Trophoblast cell (in vitro differentiated cells and primary cell): ENCODE results near the gene LEAP2.
"Not testable (repeated sequence)": the region's sequence is repeated elsewhere in the genome, so short reads cannot be mapped to it uniquely, and the experiment has no call there.

Source experiments
- DNase-seq, 2 donors: peaks; one replicate each; pipeline ENCODE4 v3.0.0-alpha.2; 2016
- H2AFZ ChIP-seq: 2 replicates; pipeline ENCODE4 v1.6.1; 2013; ENCODE audit warnings: low read length, moderate library complexity, mild to moderate bottlenecking; ENCODE audit not compliant: insufficient read depth, poor library complexity
- H2AK5ac ChIP-seq: 2 replicates; pipeline ENCODE4 v1.6.1; 2013; ENCODE audit warnings: mild to moderate bottlenecking, low read length
- H2BK120ac ChIP-seq: 2 replicates; pipeline ENCODE4 v1.6.1; 2013; ENCODE audit warnings: low read length, mild to moderate bottlenecking, moderate library complexity; ENCODE audit not compliant: insufficient read depth, poor library complexity
- H2BK12ac ChIP-seq: 2 replicates; pipeline ENCODE4 v1.6.1; 2013; ENCODE audit warnings: mild to moderate bottlenecking, low read length, moderate library complexity
- H2BK5ac ChIP-seq: 2 replicates; pipeline ENCODE4 v1.6.1; 2013; ENCODE audit warnings: low read length, low read depth, moderate library complexity, mild to moderate bottlenecking; ENCODE audit not compliant: poor library complexity
- H3K14ac ChIP-seq: 2 replicates; pipeline ENCODE4 v1.6.1; 2013; ENCODE audit warnings: mild to moderate bottlenecking, low read length
- H3K18ac ChIP-seq: 2 replicates; pipeline ENCODE4 v1.6.1; 2013; ENCODE audit warnings: mild to moderate bottlenecking, low read length
- H3K23ac ChIP-seq: 2 replicates; pipeline ENCODE4 v1.6.1; 2013; ENCODE audit warnings: low read length
- H3K27ac ChIP-seq: 2 replicates; pipeline ENCODE4 v1.5.1; 2013; ENCODE audit warnings: low read depth, mild to moderate bottlenecking, inconsistent platforms, low read length, moderate library complexity
- H3K27me3 ChIP-seq: 2 replicates; pipeline ENCODE4 v1.6.1; 2013; ENCODE audit warnings: inconsistent platforms, mild to moderate bottlenecking, low read length, moderate library complexity; ENCODE audit not compliant: insufficient read depth
- H3K36me3 ChIP-seq, 2 experiments: 1 replicate in 1 of 2; 2 replicates in 1 of 2; pipeline ENCODE4 v1.6.1; 2013; ENCODE audit warnings: low read length in 2 of 2, mild to moderate bottlenecking in 2 of 2, moderate library complexity in 1 of 2; ENCODE audit not compliant: insufficient read depth in 2 of 2, control insufficient read depth in 1 of 2
- H3K4ac ChIP-seq: 2 replicates; pipeline ENCODE4 v1.6.1; 2013; ENCODE audit warnings: low read depth, mild to moderate bottlenecking, low read length, moderate library complexity
- H3K4me1 ChIP-seq, 2 experiments: 1 replicate in 1 of 2; 2 replicates in 1 of 2; pipeline ENCODE4 v1.6.1; 2013; ENCODE audit warnings: low read length in 2 of 2, mild to moderate bottlenecking in 2 of 2, moderate library complexity in 1 of 2; ENCODE audit not compliant: insufficient read depth in 2 of 2, control insufficient read depth in 1 of 2
- H3K4me2 ChIP-seq: 2 replicates; pipeline ENCODE4 v1.6.1; 2013; ENCODE audit warnings: inconsistent platforms, mild to moderate bottlenecking, low read length, moderate library complexity
- H3K4me3 ChIP-seq: 2 replicates; pipeline ENCODE4 v1.5.1; 2013; ENCODE audit warnings: mild to moderate bottlenecking, low read depth, low read length, inconsistent platforms
- H3K79me1 ChIP-seq: one replicate; pipeline ENCODE4 v1.6.1; 2013; ENCODE audit warnings: low read length
- H3K79me2 ChIP-seq: 2 replicates; pipeline ENCODE4 v1.6.1; 2013; ENCODE audit warnings: low read length, mild to moderate bottlenecking; ENCODE audit not compliant: control insufficient read depth, insufficient read depth, poor library complexity
- H3K9ac ChIP-seq: 2 replicates; pipeline ENCODE4 v1.6.1; 2013; ENCODE audit warnings: mild to moderate bottlenecking, low read length
- H3K9me3 ChIP-seq: 2 replicates; pipeline ENCODE4 v1.6.1; 2013; ENCODE audit warnings: low read depth, mild to moderate bottlenecking, control low read depth, inconsistent platforms, low read length; ENCODE audit not compliant: insufficient read depth
- H4K12ac ChIP-seq: 2 replicates; pipeline ENCODE4 v1.6.1; 2013; ENCODE audit warnings: low read depth, mild to moderate bottlenecking, low read length, moderate library complexity
- H4K8ac ChIP-seq: 2 replicates; pipeline ENCODE4 v1.6.1; 2013; ENCODE audit warnings: low read depth, mild to moderate bottlenecking, low read length, moderate library complexity
- H4K91ac ChIP-seq: one replicate; pipeline ENCODE4 v1.6.1; 2013; ENCODE audit warnings: low read depth, mild to moderate bottlenecking, low read length, moderate library complexity
- WGBS: extraction: QIAGEN DNeasy Blood & Tissue Kit; methylation state at CpG from one replicate; pipeline ENCODE4 v1.1.7; 2013; ENCODE audit warnings: missing lambda C conversion rate; ENCODE audit not compliant: insufficient read length, insufficient coverage; ENCODE audit errors: extremely low coverage; 5-methylcytosine and 5-hydroxymethylcytosine counted together

The LEAP2 gene

DNA sequence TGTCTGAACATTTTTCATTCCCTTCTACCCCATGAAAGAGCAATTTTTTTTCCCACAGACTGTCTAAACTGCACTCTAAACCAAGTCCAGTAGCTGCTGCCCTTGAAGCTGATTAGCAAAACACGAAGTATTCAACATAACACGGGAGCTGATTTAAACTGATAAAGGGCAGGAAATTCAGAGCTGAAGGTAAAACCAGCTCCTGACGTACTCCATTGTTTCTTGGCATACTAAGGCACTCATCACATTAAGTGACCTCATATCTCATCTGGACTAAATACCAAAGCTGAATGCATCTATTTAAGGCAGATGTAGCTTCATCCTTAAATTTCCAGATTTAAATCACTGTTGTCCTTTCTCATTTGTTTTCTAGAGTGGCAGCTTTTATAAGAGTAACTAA is 19.2 kb upstream of the LEAP2 start:
- DNase-seq: peak; percentile 13 to 68
- Histone ChIP-seq H3K27ac (no peak overlapping the region), H3K79me1 (no peaks in the 10 kb centered on the region), H2BK12ac (no peak overlapping the region), H3K9me3 (no peaks in the 10 kb centered on the region), H2BK120ac (no peak overlapping the region), H3K18ac (no peak overlapping the region), H3K27me3 (no peaks in the 10 kb centered on the region), H3K23ac (no peak overlapping the region), H2BK5ac (no peak overlapping the region), H4K12ac (no peak overlapping the region), H3K4me2 (no peak overlapping the region), H3K4ac (no peak overlapping the region), H4K91ac (no peak overlapping the region), H3K4me3 (no peak overlapping the region), H3K36me3 (no peaks in the 10 kb centered on the region), H2AFZ (no peak overlapping the region), H3K9ac (no peak overlapping the region), H3K79me2 (no peaks in the 10 kb centered on the region), H3K4me1 (no peaks in the 10 kb centered on the region), H4K8ac (no peak overlapping the region), H3K14ac (no peak overlapping the region), H2AK5ac (no peak overlapping the region)
- no CpG with 5 or more reads among the region's 3 CpGs for WGBS

DNA sequence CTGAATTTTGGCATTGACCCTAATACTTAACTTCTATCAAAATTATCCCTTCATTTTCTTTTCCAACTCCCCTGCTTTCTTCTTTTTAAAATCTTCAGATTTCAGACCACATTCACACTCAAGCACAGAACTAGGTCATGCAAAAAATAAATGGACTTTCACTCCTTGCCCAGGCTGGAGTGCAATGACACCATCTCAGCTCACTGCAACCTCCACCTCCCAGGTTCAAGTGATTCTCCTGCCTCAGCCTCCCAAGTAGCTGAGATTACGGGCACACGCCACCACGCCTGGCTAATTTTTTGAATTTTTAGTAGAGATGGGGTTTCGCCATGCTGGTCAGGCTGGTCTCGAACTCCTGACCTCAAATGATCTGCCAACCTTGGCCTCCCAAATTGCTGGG is 18.5 kb upstream of the LEAP2 start:
- not testable (repeated sequence) for H3K9me3 ChIP-seq, H3K79me2 ChIP-seq, H3K79me1 ChIP-seq, H2AFZ ChIP-seq, H3K4me2 ChIP-seq, H3K4me1 ChIP-seq, H3K23ac ChIP-seq, H3K4me3 ChIP-seq, H4K8ac ChIP-seq, H4K91ac ChIP-seq, H2BK5ac ChIP-seq, DNase-seq, H3K27ac ChIP-seq, H2AK5ac ChIP-seq, H3K27me3 ChIP-seq, H3K4ac ChIP-seq, H4K12ac ChIP-seq, H2BK12ac ChIP-seq, H2BK120ac ChIP-seq, H3K14ac ChIP-seq, H3K18ac ChIP-seq, H3K9ac ChIP-seq, H3K36me3 ChIP-seq
- no CpG with 5 or more reads among the region's 5 CpGs for WGBS

DNA sequence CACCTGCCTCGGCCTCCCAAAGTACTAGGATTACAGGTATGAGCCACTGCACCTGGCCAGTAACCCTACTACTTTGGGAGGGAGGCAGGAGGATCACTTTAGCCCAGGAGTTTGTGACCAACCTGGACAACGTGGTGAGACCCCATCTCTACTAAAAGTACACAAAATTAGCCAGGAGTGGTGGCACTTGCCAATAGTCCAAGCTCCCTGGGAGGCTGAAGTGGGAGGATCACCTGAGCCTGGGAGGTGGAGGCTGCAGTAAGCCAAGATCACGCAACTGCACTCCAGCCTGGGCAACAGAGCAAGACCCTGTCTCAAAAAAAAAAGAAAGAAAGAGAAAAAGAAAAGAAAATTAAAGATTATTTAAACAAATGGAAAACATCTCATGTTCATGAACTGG is 17.5 kb upstream of the LEAP2 start:
- H3K4ac ChIP-seq: no peak overlapping the region
- H3K18ac ChIP-seq: no peak overlapping the region

DNA sequence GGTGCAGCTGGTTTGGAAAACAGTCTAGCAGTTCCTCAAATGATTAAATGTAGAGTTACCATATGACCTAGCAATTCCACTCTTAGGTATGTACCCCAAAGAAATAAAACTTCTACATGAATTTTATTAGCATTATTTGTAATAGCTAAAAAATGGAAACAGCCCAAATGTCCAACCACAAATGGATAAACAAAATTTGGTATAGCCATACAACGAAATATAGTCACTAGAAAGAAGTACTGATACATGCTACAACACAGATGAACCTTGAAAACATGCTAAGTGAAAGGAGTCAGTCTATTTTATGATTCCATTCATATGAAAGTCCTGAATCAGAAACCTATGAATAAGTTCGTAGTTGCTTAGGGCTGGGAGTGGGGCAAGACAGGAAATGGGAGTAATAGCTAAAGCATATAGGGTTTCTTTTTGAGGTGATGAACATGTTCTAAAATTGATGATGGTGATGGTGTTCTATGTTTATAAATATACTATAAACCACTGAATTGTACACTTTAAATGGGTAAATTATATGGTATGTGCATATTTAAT is 13.5 kb upstream of the LEAP2 start:
- Histone ChIP-seq H3K79me2 (no peaks in the 10 kb centered on the region), H2BK5ac (no peak overlapping the region), H3K9me3 (no peaks in the 10 kb centered on the region), H2BK120ac (no peak overlapping the region), H4K8ac (no peak overlapping the region), H3K36me3 (no peaks in the 10 kb centered on the region), H3K4ac (no peak overlapping the region), H4K91ac (no peak overlapping the region), H3K18ac (no peak overlapping the region), H3K9ac (no peak overlapping the region), H2BK12ac (no peak overlapping the region), H3K4me3 (no peak overlapping the region), H3K4me2 (no peak overlapping the region), H3K23ac (no peak overlapping the region), H3K27me3 (no peaks in the 10 kb centered on the region), H3K27ac (no peak overlapping the region), H4K12ac (no peak overlapping the region), H3K79me1 (no peaks in the 10 kb centered on the region), H2AK5ac (no peak overlapping the region), H2AFZ (no peak overlapping the region), H3K4me1 (no peaks in the 10 kb centered on the region), H3K14ac (no peak overlapping the region)
- no CpG with 5 or more reads among the region's 2 CpGs for WGBS
- DNase-seq: no peak

More for the DNA sequence above, 17.5 kb upstream of the LEAP2 start:
- Histone ChIP-seq H2AFZ (no peak overlapping the region), H2BK120ac (no peak overlapping the region), H3K36me3 (no peaks in the 10 kb centered on the region), H3K4me3 (no peak overlapping the region), H3K79me1 (no peaks in the 10 kb centered on the region), H3K9me3 (no peaks in the 10 kb centered on the region), H3K4me1 (no peaks in the 10 kb centered on the region), H3K27me3 (no peaks in the 10 kb centered on the region), H3K27ac (no peak overlapping the region), H4K8ac (no peak overlapping the region), H3K14ac (no peak overlapping the region), H4K91ac (no peak overlapping the region), H2AK5ac (no peak overlapping the region), H3K79me2 (no peaks in the 10 kb centered on the region), H2BK12ac (no peak overlapping the region), H2BK5ac (no peak overlapping the region), H3K9ac (no peak overlapping the region), H3K4me2 (no peak overlapping the region), H3K23ac (no peak overlapping the region), H4K12ac (no peak overlapping the region)
- no peak for DNase-seq
- no CpG with 5 or more reads among the region's 3 CpGs for WGBS
